ENCODE results near the gene MMP25. TPM values are rescaled to one million over a fixed set of nuclear protein-coding genes. Genes with fewer than 3 reads are reported as not detected.

The MMP25 gene
- total RNA-seq, 2 experiments from 2014 or later: 0.63 to 5.6 TPM

- ChIA-PET CTCF (ENCODE audit: unreplicated experiment) (interaction anchor here (0.6 to 1.6 kb wide), 7 partner anchors 10 to 276 kb away, joined by 4 to 12 read pairs (median 5); partner anchors contain the start of gene SRRM2), POLR2A (interaction anchor here (0.6 to 1.2 kb wide), 5 partner anchors 9 to 156 kb away, joined by 3 to 4 read pairs (median 4); no protein-coding TSS in a partner anchor)
- no peaks in the 10 kb centered on the region for H3K79me2 ChIP-seq (ENCODE audit: insufficient read depth, low read depth, low read length)
- no peak overlapping the region for H2AFZ ChIP-seq (ENCODE audit: low read length)
- peaks cover 16% of the 10 kb centered on the region for H3K36me3 ChIP-seq (ENCODE audit: insufficient read depth, low read length)
- no peak for TF ChIP-seq EZH2phosphoT487 (IDR thresholded peaks at IDR 0.05; ENCODE audit: borderline replicate concordance, low read depth, low read length)
- TF ChIP-seq CTCF (conservative IDR thresholded peaks at IDR 0.05; ENCODE audit: low read length): peak; percentile 76
- no peak overlapping the region for H3K27ac ChIP-seq (ENCODE audit: low read depth, low read length, poor library complexity, severe bottlenecking)
- no peaks in the 10 kb centered on the region for H3K9me2 ChIP-seq (ENCODE audit: insufficient read depth, low read length)
- no peak overlapping the region for H3K4me3 ChIP-seq (ENCODE audit: low read depth, low read length, poor library complexity, severe bottlenecking)
- peaks cover 14% of the 10 kb centered on the region for H3K4me1 ChIP-seq (ENCODE audit: insufficient read depth, low read length, poor library complexity, severe bottlenecking)
- DNase-seq (ENCODE audit: low spot score): peak; percentile 90
- peak overlapping the region; percentile 38; the same call in 1 of the 2 replicates for H3K4me2 ChIP-seq (ENCODE audit: low read length)
- H3K9me3 ChIP-seq (ENCODE audit: low read length): no peaks in the 10 kb centered on the region
- no TSS peak for BruUV-seq (replicated peaks)
- intact Hi-C loops (cut with micrococcal nuclease; ENCODE audit: unreplicated experiment): loop anchor here (1.0 kb wide), 1 partner anchor 25 kb away; no protein-coding TSS in a partner anchor
- H4K20me1 ChIP-seq (ENCODE audit: insufficient read depth, low read length): no peaks in the 10 kb centered on the region; the same call in 1 of the 2 replicates
Observed at GRCh38 chr16:3027983-3028715, 18.2 kb upstream of the MMP25 start.

DNA sequence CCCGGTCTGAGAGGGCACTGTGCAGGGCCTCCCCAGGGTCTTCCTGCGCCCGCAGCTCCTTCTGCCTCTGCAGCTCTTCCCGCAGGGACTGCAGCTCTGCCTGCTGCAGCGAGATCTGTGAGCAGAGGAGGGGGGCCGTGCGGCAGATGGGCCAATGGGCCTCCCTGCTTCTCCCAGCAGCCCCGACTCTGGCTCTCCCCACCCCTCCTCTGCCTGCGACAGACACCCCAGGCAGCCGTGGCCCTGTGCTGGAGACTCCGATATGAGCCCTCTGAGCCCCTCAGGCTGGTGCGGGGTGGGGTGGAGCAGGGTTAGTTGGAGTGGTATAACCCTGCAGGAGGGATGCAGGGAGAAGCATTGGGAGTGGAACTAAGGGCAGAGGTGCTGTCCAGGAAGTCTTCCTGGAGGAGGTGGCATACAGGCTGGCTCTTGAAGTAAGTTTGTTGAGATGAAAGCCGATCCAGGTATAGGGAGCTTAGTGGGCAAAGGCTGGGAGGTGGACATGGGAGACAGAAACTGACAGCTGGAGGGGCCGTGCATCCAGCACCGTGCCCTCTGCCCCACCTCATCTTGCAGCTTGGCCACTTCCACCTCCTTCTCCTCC is 17.5 kb upstream of the MMP25 start:
- Histone ChIP-seq H3K9me3 (ENCODE audit: low read length) (no peaks in the 10 kb centered on the region), H3K27ac (ENCODE audit: low read depth, low read length, poor library complexity, severe bottlenecking) (no peak overlapping the region), H3K4me3 (ENCODE audit: low read depth, low read length, poor library complexity, severe bottlenecking) (no peak overlapping the region), H2AFZ (ENCODE audit: low read length) (no peak overlapping the region), H3K4me2 (ENCODE audit: low read length) (no peak overlapping the region; the same call in 1 of the 2 replicates), H4K20me1 (ENCODE audit: insufficient read depth, low read length) (no peaks in the 10 kb centered on the region; the same call in 1 of the 2 replicates), H3K79me2 (ENCODE audit: insufficient read depth, low read depth, low read length) (no peaks in the 10 kb centered on the region), H3K36me3 (ENCODE audit: insufficient read depth, low read length) (peaks cover 16% of the 10 kb centered on the region), H3K9me2 (ENCODE audit: insufficient read depth, low read length) (no peaks in the 10 kb centered on the region), H3K4me1 (ENCODE audit: insufficient read depth, low read length, poor library complexity, severe bottlenecking) (peaks cover 10% of the 10 kb centered on the region)
- ChIA-PET POLR2A (interaction anchor here (0.6 to 1.2 kb wide), 4 partner anchors 10 to 157 kb away, joined by 3 to 4 read pairs (median 4); no protein-coding TSS in a partner anchor), CTCF (ENCODE audit: unreplicated experiment) (interaction anchor here (0.6 to 1.6 kb wide), 7 partner anchors 9 to 1067 kb away, joined by 3 to 12 read pairs (median 5); no protein-coding TSS in a partner anchor)
- no TSS peak for BruUV-seq (replicated peaks)
- intact Hi-C loops (cut with micrococcal nuclease; ENCODE audit: unreplicated experiment): loop anchor here (1.0 kb wide), 1 partner anchor 26 kb away; no protein-coding TSS in a partner anchor
- TF ChIP-seq EZH2phosphoT487 (IDR thresholded peaks at IDR 0.05; ENCODE audit: borderline replicate concordance, low read depth, low read length) (no peak), CTCF (conservative IDR thresholded peaks at IDR 0.05; ENCODE audit: low read length) (no peak)
- DNase-seq (ENCODE audit: low spot score): no peak

All from OCI-LY7 (cell line).